ENCODE measurements around the gene PLEKHG3.

The PLEKHG3 gene

DNA sequence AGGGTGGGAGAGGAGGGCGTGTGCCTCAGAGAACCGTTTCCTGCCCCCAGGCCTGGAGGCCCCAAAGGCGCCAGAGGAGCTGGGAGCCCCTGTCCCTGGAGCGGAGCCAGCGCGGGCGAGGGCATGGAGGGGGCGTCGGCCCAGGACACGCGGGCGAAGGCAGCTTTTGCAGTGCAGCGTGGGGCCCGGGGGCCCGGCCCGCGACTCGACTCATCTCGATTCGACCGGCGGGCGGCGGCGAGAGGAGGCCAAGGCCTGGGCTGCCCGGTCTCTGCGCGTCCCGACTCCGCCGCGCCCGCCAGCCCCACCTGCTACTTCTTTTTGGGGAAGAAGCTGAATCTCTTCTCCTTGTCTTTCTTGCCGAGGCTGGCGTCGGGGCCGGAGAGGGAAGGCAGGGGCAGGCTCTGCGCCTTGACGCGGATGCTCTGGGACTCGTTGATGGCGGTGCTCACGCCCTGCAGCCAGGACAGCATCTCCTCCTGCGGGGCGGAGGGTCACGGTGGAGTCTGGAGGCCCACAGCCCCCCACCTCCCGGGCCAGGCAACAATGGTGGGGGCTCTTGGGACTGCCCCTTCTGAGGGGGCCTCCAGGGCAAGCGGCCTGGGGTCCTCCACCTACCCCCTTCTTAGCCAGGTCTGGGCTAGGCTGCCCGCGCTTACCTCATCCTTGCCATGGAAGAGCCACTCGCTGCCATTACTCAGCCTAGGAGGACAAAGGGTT lies 44.9 kb downstream of the PLEKHG3 start:
- DNase-seq: no peak

DNA sequence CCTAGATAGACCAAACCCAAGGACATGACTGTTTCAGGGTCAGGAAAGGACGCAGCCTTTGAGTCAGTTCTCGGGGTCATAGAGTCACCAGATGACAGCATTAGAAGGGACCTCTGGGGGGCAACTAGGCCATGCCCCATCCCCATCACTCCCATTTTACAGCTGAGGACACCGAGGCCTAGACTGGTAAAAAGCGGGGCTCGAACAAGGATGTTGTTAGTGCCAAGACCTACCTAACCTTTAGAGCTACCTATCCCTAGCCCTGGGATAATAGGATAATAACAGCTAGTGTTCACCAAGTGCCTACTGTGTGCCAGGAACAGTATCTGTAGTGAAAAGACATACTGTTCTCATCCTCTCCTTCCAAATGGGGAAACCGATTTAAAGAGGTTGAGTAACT lies 48.7 kb downstream of the PLEKHG3 start:
- DNase-seq: no peak

DNA sequence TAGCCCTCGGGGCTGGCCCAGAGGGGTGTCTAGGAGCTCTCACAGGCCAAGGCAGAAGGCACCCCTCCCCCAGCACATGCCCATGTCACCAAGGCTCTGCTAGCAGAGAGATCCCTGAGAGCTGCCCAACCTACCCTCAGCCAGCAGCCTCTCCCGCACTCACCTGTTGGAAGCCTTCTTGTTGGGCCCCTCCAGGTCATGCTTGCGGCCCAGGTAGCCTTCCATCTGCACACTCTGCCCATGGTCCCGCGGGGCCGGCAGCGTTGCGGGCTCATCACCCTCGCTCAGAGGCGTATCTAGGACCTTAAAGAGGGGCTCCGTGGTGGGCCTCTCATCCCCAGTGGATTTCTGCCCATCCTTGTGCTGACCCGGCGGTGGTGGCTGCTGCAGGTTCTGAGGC lies 49.1 kb downstream of the PLEKHG3 start:
- no peak for DNase-seq

DNA sequence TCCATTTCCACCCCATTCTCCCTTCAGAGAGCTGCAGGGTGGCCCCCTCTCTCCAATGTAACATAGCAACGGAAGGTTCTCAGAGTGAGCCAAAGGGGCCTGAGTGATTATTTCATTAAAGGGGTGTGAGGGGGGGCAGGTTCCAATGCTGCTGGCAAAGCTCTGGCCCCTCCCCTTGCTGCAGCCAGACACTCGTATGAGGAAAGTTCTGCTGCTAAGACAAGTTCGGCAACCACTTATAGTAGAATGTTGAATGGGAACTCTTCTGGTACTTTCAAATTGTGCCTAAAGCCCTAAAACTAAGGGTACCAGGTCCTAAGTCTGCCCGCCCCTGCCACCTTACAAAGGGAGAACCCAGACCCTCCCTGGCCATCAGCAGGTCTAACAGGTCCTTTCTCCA lies 49.8 kb downstream of the PLEKHG3 start:
- no peak for DNase-seq

DNA sequence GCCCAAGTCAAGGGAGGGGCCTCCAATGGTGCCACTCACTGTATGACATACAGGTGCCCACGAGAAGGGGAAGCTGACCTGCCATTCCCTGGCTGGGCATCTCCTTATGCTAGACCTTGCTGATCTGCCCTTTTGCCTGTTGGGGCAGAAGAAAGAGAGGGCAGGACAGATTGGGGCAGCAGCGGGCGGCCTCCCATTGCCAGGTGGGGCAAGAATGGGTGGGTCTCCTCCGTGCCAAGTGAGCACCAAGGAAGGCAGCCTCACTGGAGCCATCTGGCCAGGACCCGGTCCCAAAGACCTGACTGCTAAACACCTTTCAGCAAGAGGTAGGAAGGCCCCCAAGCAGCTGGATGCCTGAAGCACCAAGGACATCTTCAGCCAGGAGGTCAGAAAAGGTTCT lies 50.5 kb downstream of the PLEKHG3 start:
- no peak for DNase-seq

DNA sequence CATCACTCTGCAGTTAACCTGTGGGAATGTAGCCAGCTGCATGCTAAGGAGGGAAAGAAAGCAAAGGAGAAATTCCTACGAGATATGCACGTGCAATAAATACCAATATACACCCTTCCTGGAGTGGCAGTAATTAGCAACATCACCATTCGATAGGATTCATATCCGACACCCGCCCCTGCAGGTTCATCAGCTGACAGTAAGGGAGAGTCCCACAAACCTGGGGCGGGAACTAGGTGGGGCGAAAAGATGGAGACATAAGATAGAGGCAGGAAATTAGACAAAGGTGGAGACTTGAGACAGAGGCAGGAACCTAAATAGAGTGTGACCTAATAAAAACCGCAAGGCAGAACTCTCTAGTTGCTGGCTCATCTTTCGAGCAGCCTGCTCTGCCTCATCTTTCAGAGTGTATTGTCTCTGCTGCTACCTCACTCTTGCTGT lies 51.6 kb downstream of the PLEKHG3 start:
- peak; percentile 87 for DNase-seq

DNA sequence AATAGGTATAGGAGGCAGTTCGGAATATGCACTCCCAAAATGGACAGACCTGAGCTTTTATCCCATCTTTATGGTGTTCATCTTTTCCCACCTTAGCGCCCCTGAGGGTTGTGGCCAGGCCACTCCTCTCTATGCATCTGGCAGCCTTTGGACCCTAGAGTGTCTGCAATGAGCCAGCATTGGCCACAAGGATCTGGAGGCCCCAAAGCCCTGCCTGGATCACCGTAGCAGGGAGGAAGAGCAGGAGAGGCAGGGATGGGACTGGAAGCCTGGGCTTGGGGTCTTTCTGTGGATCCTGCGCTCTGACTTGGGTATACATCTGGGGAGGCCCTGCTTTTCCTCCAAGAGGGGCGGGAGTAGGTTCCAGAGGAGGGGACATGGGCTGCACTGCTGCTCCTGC lies 52.5 kb downstream of the PLEKHG3 start:
- DNase-seq: no peak

DNA sequence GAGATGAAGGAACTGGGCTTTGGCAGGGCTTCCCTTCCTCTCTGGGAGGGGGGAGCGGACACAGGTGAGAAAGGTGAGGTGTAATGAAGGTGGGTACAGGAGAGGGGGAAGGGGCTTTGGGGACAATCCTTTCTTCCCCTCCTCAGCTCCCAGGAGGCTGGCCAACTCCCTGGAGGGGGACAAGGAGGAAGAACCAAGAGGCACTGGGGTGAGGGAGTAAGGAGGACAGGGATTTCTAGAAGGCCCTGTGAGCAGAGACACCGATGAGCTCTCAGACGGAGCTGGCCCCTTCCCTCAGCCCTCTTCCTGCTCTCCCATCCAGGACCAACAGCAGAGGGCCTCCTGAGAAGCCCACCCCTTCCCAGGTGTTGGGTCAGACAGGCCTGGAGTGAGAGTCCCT lies 53.4 kb downstream of the PLEKHG3 start:
- no peak for DNase-seq

DNA sequence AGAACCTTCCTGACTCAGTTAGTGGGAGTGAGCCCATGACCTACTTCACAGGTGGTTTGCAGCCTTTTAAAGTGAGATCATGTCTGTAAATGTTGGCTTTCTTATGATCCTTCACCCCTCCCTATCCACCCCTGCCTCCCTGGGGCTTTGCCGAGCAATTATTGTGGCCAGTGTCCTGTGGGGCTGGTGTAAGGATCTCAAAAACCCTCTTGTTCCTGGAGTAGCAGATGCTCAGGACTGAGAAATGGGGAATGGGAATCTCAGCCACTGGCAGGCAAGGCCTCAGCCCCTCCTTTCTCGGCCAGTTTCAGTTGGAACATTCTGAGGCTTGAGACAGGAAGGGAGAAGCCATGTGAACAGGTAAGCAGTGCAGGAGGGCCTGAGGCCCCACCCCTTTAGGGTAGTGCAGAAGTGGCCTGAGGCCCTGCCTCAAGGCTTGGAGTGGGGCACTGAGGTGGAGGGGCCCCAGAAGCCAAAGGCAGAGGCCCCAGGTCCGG lies 53.8 kb downstream of the PLEKHG3 start:
- no peak for DNase-seq

DNA sequence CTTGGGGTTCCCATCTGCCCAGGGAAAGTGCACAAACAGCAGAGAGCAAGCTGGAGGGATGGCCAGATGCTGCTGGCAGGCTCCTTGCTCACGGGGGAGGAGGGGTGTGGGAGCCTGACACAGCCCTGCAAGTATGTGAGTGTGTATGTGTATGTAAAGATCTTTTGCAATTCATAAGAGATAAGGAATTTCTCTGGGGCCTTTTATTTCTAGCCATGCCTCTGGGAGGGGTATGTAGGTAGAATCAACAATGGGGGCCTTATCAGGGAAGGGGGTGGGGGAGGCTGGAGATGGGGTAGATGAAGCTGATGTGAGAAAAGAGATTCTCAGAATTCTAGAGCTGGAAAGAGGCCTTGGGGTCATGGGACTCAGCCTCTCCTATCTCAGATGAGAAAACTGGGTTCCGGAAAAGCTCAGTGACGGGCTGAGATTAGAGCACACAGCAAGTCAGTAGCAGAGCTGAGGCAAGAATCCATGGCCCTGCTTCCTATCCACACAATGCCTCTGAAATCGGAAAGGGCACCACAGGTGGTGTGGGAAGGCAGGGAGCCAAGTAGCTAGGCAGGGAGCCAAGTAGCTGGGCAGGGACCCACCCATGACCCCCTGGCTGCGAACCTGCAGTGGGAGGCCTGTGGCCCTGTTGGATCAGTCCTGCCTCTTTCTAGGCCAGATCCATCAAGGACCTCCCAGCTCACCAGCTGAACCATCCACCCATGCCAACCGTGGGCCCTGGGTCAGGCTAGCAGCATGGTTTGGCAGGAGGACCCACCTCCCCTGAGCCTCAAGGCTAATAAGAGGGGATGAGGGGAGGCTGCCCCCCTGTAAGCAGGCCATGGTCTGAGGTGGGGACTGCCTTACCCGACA lies 54.7 kb downstream of the PLEKHG3 start:
- DNase-seq: no peak

DNA sequence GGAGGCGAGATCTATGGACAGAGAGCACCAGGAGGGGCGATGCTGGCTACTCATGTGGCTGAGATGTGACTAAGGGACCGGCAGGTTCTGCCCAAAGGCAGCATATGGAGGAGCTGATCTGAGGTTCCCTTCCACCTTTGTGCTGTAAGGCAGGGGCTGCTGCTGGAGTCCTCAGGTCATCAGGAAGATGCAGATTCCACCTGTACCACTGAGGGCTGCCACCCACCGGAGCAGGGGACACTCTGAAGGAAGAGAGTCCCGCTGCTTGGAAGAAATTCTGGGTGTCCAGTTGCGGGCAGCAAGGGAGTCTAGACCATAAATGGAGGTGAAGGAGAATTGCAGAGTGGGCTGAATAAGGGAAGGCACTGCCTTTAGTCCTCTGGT lies 55.3 kb downstream of the PLEKHG3 start:
- DNase-seq: no peak

DNA sequence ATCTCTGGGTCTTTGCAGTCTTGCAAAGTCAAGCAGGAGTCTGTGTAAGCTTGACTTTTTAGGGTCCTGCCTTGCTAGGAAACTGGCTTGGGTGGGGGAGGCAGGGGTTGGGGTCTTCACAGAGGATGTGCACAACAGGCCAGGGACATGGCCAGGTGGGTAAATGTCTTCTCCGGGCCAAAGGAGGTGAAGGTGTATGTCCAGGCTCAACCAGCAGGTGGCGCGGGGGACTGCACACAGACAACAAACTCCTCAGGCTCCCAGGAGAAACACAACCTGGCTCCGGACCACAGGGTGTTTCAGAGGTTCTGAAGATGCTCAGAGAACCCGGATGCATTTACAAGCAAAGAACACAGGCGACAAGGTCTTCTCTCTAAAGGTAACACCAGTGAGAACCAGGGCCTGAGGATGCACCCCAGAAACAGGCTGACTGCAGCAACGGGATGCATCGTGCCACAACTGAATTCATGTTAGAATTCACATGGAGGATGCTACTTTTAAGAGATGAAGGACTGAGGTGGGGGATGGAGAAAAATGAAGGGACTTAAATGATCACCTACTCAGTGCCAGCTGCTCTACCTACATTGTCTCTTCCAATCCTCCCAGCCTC lies 56.0 kb downstream of the PLEKHG3 start:
- peak; percentile 61 for DNase-seq

DNA sequence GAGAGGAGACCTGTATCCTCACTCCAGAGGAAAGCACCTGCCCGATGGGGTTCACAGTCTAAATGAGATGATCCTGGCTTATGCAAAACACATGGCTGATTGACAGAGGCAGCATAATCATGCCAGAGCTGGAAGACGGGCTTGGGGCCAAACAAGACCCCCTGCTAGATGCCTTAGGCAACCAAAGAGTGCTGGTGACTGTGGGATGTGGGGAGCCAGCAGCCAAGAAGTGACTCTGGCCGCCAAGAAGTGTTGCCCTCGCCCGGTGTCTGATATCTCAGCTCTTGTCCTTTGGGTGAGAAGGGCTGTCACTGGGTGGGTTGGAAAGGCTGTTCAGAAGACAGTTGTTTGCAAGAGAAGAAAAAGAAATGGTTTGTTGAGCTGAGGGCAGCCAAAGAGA lies 56.7 kb downstream of the PLEKHG3 start:
- DNase-seq: no peak

DNA sequence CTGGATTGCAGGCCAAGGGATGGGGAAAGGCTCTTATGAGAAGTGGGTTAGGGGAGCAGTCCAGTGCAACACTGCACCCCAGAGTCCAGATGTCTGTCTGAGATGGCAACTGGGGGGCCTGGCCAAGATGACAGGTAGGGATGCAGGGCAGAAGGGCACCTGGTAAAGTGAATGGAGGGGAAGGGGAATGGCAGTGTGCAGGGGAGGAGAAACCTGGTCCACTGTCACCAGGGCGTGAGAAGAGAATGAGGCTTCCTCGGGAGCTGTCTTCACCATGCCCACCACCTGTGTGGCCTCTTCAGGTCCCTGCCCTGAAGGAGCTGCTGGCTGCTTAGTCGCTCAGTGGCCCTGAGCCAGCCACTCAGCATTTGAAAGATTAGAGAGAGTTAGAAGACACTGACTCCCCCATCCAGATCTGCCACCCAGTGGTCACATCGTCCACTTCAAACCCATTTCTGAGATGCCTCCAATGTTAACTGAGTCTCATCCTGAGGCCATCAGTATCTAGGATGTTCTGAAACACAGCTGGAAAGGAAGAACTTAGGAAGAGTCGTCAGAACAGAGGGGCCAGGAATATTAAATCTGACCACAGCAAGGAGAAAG lies 57.3 kb downstream of the PLEKHG3 start:
- no peak for DNase-seq

DNA sequence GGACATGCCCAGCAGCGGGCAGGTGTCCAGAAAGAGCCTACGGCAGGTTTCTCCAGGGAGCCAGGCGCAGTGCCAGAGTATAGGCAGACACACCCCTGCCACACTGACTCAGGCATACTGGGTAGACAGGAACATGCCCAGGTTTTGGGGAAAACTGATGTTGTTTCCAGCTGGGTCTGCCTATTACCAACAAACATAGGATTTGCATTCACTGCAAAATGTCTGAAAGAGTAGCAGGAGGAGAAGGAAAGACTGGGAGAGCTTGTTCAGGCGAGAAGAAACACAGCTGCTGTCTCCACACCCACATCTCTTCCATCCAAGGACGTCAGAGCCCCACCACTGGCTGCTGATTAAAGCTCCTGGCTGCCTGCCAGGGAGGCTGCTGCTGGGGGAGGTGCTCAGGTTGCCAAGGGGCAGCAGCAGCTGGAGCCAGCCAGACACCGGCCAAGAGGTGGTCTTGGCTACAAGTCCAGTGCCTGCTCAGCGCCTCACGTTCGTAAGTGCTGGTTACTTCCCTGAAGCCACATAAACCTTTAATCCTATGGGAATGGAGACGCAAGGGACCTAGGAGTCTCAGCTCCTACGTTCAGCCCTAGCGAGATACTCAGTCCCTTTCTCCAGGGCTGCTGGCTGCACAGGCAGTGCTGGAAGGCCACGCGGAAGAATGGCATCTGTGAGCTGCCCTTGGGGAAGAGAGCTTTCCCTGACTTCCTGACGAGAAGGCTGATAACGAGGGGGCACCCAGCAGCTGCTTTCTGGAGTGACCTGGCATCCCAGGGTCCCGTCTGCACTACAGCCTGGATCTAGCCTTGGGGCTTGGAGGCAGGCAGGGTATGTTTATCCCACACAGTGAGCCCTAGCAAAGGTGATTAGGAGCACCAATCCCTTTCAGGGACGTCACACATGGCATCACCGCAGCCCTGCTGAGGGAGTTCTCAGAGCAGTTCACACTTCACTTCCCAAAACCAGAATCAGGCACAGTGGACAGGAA lies 58.1 kb downstream of the PLEKHG3 start:
- DNase-seq: peak; percentile 51

DNA sequence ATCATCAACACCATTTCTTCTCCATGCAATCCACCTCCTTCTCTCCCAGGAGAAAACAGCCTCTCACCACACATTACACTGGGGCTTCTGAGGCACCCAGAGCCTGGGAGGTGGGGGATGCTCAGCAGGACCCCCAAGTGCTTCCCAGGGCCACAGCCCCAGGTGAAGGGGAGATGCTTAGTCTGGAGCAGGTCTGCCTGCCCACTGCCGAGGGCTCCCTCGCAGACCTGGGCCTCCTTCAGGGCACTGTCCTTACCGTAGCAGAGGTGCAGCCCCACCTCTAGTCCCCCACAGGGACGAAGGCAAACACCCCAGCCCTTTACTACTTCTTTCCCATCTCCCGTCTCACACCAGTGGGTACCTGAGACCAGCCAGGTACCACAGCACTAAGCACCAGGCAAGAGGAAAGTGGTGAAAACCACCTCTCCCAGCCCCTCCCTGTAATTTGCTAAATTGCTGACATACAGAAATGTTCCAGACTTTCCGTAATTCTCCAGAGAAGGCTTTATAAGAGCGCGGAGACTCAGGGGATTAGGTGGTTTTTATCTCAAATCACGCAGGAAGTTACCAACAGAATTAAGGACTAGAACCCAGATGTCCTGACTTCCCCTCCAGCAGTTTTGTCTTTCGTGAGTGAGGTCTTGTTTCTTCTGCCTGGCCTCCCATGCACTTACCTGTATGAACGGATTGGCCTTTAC lies 59.0 kb downstream of the PLEKHG3 start:
- no peak for DNase-seq

DNA sequence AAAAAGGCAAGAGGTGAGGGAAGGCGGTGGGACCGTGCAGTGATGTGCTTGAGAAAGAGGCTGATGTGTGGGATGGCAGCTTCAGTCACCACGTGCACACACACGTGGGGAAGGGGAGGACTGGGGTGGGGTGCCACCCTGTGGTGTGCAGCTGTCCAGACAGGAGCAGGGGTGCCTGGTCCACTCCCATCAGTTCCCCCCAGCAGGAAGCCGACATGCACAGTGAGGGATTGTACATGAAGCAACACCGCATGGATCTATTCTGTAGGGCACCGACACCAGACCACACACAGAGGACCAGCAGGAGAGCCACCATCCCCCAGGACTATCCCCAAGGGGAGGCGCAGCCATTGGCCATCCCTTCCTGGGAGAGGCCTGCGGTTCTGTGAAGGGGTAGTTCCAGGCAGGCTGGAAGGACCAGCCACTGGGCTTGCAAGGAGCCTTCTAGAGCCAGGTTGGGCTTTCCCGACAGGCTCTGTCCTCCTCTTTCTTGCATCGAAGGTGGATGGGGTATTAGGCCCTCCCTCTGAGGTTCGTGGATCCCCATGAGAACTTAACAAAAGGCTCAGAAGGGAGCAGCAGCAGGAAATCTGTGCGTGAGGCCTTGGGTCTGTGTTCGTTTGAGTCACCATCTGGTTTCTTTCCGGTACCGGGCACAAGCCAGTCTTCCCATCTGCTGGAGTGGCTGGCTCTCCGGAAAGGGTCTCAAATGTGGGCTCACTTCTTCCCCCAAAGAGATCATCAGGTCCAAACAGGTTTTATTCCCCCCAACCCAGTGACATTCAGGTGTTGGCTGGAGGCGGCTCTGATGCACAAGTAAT lies 59.8 kb downstream of the PLEKHG3 start:
- DNase-seq: no peak

DNA sequence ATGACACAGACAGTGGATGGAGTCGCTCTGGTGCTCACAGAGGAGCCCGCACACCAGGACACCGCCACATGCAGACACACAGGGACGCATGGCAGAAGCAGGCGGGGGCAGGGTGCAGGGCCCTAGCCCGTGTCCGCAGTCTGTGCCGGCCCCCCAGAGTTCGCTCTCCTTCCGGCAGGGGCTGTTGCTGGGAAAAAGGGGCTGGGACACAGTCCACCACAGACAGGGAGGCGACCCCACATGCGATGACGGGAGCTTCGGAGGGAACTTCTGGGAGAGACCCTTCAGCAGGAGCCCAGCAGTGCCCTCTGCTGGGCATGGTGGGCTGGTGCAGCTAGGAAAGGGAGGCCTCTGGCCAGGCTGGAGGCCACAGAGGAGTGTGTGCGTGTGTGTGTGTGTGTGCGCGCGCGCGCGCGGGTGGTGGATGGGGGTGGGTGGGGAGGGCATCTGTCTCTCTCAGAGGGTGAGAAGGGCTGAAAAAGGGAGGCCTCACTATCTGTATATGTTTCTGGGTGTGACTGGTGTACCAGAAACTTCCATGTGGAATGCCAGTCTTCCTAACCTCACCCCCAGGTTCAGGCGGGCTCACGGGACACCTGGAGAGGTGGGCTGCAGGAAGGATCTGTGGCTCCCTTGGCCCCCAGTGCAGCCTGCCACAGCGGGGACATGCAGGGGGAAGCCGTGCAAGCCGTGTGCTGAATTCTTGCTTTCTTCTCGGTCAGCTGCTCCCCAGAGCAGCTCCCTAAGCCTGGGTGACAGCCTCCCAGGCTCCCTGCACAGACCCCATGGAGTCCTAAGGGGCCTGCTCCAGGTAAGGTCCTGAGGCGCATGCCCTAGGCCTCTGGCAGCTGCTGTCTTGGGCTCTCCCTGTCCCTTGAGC lies 60.7 kb downstream of the PLEKHG3 start:
- peak; percentile 77 for DNase-seq

DNA sequence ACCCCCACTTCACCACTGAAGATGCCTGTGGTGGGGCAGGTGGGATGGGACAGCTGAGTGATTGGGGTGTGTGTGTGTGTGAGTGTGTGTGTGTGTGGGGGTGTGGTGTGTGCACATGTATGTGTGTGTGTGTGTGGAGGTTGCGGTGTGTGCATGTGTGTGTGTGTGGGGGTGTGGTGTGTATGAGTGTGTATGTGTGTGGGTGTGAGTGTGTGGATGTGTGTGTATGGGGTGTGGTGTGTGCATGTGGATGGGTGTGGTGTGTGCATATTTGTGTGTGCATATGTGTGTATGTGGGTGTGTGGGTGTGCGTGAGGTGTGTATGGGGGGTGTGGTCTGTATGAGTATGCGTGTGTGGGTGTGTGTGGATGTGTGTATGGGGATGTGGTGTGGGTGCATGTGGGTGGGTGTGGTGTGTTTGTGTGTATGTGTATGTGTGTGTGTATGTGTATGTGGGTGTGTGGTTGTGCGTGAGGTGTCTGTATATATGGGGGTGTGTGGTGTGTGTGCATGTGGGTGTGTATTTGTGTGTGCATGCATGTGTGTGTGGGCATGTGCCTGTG lies 61.6 kb downstream of the PLEKHG3 start:
- DNase-seq: no peak
